Muscle of arm (tissue), 12 donors: ENCODE results near the gene TMPRSS7. TPM values are rescaled to one million over a fixed set of nuclear protein-coding genes. Genes with fewer than 3 reads are reported as not detected.
A peak's percentile ranks its signal among the peaks of the same experiment; 100 is the strongest.

Experiments used
- DNase-seq: peaks from one replicate; pipeline ENCODE4 v3.0.0-alpha.2; 2013
- polyA plus RNA-seq, 12 donors: library from polyadenylated mRNA; unstranded; fragments of 120-200 nt; gene quantifications; one replicate each; pipeline ENCODE4 v1.2.1, GENCODE V29; 2013; ENCODE audit not compliant: insufficient read length in 12 of 12

TMPRSS7 gene
- polyA plus RNA-seq, 12 donors, result 0.08 TPM; not detected in 11

DNA sequence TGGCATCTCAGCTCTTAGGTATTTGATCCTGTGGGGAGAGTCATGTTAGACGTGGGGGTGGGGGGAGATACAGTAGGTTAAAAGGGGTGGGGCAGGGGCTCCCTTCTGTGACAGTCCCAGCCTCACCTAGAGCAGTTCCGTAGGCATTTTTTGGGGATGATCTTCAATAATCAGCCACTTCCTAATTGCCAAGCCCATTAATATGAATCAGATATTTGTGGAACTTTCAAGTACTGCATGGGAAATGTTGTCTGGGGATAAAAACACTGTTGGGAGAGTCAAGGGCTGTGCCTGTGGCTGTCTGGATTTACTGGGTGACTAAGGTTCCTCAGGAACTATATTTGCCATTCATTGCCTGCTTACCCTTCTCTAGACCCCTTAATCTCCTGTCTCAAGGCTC is 61.2 kb downstream of the TMPRSS7 start:
- DNase-seq, result no peak

DNA sequence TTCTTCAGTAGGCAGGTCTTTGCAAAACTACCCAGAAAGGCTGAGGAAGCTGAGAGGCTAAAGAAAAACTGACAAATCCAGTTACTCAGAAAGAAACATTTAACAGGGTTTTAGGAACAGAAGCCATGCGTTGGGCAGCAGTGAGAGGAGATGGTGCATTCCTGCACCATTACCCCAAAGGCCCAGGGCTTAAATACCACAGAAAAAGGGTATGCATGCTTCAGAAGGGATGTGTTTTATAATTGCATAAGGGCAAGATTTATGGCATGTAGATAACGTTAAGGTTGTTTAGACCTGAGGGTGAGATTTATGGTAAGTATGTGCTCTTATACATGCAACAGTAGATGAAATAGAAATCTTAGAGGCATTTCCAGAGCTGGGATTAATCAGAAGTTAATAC is 61.6 kb downstream of the TMPRSS7 start:
- DNase-seq, result no peak

DNA sequence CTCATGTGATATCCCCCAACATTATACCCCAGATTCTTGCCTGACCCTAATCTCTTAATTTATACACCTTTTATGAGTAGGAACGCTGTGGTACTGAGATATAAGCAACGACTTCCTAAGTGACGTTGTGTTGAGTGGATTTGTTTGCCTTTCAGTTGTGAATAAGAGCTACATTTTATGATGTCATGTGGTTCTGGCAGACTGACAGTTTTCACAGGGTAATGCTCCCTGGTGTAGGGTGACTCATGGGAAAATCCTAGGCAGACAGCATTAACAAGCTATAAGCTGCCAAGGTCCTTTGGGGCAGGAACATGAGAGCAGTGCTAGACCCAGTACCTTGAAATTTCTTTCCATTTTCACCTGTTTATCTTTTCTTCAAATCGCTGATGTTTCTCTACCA is 62.8 kb downstream of the TMPRSS7 start:
- DNase-seq, result no peak

DNA sequence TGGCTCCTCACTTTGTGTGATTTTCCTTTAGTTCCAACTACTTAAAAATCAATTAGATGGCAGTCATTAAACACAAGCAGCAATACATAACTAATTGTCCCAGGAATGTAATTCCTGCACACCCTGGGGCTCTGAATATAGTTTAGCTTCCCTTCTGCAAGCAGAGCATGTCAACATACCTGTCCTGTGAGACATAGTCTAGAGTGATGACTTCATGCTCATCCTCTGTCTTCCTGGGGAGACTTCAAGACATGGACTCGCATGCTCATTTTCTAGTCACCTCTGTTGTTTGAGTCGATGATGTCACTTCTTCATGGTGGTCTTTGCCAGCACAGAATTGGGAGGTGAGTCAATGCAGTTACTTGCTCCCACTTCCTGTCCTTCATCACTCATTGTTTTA is 67.4 kb downstream of the TMPRSS7 start:
- no peak for DNase-seq

DNA sequence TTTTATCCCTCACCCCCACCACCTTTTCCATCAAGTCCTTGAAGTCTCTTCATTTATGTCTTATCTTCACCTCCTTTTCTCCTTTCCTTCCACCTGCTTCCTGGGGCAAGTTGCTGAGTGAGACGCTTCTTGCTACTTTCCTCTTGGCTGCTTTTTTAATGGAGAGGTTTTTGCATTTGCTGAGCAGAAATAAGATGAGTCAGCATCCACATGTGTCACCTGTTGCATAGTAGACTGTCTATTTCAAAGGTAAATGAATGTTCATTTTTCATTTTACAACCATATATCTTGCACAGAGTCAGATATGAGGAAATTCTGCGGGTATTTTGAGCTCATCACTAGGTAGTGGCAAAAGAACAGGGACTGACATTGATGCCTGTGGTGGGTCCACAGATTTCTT is 70.2 kb downstream of the TMPRSS7 start:
- no peak for DNase-seq

DNA sequence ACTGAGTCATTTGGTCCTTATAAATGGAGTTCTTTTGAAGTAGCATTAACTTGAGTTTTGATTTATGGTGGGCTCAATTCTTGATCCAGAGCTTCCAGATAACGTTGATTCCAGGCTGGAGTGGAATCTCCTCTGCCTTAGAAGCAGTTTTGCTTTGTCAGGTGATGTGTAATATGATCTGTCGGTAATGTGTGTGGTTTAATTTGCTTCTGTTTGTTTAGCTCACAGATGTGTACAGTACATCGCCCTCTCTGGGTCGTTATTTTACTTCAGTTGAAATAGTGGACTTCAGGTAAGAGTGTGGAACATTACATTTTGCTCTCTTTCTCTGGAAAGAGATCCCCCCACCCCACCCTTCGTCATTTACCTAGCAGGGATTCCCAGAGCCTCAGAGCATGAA is 74.8 kb downstream of the TMPRSS7 start:
- DNase-seq, result no peak

DNA sequence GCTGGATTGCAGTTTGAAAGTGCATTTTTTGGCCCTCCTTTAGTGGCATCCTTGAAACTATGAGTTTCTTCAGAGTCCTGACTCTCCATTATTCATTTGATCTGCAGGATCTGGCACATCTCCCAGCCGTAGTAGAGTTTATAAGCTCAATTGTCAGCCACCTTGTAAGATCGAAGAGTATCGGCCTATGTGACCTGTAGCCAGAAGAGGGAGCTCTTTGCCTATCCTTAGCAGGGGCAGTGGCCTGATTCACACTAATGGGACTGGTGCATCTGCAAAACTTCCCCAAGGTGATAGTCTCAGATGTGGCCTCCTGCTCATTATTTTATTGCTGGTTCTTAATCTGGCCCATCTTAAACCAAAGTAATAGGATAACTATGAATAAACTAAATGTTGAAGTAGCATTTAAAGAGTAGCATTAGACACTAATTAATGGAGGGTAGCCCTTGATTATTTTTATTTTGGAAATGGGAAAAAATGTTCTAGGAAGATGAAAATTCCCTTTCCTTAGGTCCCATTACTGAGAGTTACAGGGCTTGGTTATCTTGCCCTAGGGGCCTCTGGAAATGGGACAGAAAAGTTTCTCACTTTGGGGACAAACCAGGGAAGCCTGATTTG is 77.4 kb downstream of the TMPRSS7 start:
- peak; percentile 57 for DNase-seq

DNA sequence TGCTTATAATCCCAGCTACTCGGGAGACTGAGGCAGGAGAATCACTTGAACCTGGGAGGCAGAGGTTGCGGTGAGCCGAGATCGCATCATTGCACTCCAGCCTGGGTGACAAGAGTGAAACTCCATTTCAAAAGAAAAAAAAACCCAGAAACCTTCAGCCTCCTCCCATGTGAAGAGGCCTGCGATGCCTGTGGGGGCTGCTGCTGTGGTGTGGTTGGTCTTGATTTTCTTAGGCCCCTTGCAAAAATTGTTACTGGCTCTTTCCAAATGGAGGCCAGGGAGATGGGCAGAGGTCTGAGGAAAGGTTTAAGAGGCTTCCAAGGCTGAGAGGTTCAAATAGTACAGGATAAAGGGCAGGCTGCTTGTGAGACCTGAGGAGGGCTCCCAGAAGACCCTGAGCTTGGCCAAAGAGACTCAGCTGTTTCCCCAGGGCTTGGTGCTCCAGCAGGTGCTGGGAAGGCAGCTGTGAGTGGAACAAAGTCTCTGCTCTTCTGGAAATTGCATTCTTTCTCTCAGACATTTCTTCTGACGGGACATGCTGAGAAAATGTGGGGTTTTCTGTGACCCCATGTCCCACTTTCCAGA is 80.1 kb downstream of the TMPRSS7 start:
- no peak for DNase-seq

DNA sequence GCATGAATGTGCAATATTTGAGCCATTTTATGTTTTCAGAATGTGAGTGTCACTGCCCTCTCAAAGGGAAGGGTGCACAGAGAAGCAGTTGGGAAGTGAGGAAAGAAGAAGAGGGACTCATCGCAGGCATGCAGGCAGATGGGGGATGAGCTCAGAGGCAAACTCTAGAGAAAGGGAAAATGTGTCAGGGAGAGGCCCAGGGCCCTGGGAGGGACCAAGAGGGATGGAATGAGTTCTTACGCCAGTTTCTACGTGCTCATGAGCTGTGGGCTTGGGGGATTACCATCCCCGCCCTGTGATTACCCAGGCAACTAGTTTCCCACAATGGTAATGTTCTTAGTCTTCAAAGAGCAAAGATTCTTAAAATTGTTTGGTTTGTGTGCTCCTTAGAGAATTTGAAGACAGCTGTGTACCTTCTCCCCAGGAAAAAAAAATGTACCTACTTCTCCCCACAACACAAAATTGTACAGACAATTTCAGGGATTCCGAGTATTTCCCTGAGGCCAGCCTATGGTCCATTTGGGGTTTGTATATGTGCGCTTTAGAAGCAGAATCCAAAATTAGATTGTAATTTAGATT is 80.7 kb downstream of the TMPRSS7 start:
- DNase-seq, result no peak

DNA sequence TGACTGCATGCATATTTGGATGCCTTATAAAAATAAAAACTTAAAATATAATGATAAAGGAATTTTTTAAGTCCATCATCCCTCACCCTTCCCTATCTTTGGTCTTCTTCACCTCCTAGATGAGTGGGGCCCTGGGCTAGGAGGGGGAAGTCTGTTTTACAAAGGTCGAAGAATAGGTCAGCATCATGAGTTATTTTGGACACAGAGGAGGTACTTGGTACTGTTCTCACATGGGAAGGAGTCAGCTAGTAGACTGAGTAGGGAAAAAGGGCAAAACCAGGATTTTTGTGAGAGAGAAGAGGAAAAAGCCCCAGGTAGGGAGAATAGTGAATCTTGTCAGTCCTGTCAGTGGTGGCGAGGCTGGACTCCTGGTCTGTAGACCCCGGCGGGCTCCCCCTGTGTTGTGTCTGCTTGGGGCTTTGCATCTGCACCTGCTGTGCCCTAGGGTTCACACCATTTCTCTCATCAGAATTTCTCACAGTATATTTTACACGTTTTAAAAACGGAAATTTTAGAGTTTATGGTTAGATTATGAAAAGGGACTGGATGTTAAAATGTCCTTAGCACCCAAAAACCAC is 81.4 kb downstream of the TMPRSS7 start:
- no peak for DNase-seq

DNA sequence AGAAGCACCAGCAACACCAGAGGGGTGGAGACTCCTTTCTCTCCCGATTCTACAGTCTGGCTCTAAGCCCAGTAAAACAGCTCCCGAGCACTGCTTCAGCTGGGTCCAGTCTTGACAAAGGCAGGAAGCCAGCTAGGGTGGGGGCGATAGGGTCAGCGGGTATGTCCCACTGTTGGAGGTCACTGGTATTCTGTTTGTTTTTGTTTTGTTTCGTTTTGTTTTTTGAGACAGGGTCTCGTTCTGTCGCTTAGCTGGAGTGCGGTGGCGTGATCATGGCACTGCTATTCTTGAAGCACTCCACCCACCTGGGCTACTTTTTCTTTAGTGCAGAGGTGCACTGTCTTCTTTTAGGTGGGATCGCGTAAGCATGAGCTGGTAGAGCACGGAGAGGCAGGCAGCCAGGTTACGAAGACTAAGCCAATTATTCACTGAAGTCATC is 82.2 kb downstream of the TMPRSS7 start:
- no peak for DNase-seq

DNA sequence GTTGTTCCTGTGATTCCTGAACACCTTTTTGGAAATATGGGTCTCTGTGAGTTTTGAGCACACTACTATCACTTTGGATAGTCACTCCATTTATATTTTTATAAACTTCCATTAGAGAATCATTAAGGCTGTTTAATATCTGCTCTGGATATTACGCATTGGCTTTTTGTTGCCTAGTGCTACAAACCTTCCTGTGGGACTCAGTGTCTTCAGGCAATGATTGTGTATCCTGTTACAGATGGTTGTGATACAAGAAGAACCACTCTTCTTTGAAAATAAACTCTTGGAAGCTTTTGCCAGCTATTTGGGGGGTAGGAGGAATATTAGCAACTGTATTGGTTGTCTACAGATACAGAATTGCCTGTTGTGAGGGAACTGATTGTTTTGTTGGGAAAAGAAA is 82.9 kb downstream of the TMPRSS7 start:
- DNase-seq, result no peak

DNA sequence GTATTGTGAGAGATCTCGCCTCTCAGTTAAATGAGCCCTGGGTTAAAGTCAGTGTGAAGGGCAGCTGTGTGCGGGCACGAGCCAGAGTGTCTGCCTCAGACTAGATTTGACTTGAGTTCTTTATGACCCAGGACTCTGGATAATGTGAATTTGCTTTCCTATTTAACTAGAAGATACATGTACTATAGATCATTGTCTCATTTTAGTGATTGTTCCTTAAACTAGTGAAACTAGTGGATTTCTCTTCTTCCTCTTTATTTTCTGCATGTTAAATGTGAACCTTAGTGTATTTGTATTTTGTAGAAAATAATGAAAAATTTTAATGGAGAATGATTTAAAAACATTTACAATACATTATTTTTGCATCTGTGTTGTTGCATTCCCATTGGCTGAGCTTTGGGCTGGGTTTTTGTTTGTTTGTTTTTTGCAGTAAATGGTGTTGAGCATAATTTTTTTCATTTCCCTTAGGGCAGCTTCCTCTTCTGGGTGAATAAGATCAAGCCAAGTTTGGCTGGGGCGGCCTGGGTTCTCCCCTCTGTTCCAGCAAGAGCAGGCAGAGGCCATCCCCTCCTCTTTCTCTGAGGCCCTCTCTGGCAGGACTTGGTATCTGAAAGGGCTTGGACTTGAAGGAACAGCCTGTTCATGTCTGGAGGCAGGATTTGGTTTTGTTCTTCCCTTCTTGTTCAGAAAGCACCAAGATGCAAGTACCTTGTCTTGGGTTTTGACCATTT is 83.5 kb downstream of the TMPRSS7 start:
- no peak for DNase-seq

DNA sequence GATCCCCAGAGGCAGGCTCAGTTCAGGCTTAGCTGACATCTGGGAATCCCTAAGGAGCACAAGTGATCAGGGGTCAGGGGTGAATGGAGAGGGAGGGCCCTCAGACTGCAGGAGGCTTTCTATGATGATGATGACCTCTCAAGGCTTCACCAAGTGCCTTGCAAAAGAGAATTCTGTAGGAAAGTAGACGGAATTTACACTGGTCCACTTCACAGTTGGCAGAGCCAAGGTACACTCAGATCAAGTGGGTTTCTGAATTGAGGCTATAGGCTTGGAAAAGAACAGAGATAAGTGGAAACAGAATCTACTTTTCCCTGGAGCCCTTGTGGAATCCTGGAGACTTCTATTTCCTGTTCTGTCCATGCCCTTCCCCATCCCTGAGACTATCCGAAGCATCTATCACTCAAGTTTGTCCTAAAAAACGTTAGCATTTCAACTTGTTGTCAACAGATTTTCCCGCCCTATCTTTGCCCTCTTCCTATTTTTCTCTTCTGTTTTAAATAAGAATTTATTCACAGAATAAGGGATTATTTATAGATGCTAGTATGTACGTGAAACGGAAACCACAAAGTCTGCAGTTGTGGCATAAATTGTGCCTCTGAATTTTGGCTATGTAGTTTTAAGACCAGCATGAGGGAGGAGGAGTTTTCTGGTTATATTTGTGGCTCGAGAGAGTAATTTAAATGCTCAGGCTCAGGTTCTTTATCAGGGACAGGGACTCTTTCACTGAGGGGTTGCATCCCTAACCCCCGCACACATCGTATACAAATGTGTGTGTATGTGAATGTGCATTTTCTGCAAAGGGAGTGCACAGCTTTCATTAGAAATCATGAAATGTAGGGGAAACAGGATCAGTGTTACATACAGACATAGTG is 85.7 kb downstream of the TMPRSS7 start:
- DNase-seq, result no peak

DNA sequence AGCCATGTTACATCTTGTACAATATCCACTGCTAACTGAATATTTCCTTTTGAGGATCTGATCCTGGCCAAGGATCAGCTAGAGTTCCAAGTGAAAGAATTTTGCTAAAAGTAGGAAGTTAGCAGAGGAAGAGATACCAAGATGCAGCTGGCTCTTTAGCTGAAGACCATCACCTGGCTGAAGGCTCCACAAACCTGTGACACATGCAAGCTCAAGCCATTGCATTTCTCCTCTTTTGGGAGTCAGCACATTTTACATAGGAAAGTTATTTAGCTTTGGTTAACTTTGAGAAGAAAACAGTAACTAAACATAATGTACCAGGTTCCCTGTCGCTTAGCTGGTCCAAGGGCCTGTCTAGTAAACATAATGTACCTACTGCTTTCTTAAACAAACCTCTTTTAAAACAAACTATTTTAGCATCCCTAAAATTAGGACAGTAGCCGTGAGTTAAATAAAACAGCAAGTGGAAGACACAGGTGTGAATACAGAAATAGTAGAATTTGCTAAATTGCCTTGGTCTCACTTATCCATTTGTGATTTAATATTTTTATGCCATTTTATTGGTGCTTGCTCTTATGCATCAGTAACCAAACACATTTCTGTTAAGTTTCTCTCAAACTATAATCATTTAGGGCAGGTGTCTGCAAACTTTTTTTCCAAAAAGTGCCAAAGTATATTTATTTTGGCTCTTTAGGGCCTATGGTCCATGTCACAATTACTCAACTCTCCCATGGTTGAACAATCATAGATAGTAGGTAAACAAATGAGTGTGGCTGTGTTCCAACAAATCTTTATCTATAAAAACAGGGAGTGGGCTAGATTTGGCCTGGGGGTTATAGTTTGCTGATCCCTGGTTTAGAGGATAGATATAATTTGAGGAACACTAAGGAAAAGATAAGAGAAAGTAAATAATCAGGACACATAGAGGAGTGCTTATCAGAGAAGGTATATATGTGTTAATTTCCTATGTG is 87.3 kb downstream of the TMPRSS7 start:
- DNase-seq, result no peak

DNA sequence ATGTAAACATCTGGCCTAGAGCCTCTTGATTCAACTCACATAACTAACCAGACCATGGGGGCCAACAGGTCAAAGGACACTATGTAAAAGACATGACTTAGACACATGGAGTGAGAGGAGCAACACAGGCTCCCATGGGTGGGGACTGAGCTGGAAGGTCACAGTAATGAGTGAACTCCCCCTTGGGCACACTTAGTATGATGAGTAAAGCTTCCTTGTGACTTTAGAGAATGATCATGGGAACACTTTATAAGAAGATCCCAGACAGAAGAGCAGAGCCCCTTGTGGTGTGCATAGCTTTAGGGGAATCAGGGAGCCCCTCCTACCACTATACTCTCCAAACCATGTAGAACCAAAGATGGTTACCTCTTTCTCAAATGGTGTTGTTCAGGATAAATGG is 88.3 kb downstream of the TMPRSS7 start:
- no peak for DNase-seq

DNA sequence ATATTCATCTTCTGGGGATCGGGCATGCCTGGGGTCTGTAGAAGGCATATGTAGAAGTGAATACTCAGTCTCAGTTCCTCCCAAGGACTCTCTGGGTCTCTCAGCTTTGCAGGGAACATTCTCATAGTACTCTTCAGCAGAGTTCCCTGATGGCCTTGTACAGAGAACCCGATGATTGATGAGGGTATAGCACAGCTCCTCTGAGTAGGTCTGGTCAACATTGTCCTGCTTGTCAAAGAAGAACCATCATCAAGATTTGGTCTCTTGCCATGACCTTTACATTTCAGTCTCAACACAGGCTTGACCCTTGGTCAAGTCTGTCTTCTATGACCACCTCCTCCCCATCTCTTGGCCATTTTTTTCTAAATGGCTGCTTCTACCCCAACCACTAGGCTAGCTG is 89.0 kb downstream of the TMPRSS7 start:
- DNase-seq, result no peak

DNA sequence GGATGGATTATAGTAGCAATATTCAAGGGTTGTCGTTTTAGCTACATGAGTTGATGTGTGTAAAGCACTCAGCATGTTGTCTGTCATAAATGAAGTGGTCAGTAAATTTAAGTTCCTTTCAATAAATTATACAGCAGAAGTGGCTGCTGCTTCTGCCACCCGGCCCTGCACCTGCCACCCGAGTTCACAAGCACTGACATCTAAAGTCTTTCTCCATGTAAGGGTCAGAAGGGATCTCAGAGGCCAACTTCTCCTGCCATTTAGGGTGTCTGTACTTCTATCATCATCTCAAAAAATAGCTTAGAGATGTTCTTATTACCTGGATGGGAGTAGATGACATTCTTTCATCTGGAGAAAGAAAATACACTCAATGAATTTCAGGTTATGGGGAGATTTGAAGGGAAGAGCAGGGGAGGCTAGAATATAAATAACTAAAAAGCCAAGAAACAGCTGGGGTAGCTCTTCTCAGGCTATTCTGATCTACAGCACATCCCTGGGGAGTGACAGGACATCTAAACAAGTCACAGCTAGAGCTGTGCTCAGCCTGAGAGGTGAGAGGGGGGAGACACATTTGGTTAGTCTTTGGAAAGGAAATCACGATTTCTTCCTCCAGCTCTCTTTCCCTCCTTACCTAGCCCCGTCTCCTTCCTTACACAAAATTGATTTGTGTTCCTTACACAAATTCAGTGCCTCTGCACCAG is 90.5 kb downstream of the TMPRSS7 start:
- no peak for DNase-seq

DNA sequence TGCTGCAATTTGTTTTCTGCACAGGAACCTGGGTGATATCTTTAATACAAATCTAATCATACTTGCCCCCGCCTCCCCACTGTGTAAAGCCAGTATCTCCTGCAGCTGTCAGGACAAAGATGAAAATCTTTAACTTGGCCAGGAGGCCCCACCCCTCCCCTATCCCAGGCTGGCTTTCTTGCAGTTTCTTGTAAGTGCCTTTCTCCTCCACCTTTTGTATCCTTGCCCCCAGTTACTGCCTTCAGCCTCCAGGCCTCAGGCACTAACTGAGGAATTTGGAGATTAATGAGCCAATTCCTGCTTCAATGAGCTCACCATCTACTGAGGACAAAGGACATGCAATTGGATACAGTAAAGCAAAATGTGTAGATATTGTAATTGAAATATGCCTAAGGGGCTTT is 92.0 kb downstream of the TMPRSS7 start:
- DNase-seq, result no peak
